CD4-positive, alpha-beta T cell (primary cell): ENCODE data around the gene DLL3. TPM values are rescaled to one million over a fixed set of nuclear protein-coding genes. Genes with fewer than 3 reads are reported as not detected.
A peak's percentile ranks its signal among the peaks of the same experiment; 100 is the strongest.

Experiments used
- ATAC-seq: fragments of 200-7000 bp; cut with Tn5 transposase; one replicate; pipeline ENCODE4 v1.10.0; 2022; ENCODE audit warnings: mild to moderate bottlenecking; ENCODE audit not compliant: poor library complexity
- CTCF ChIA-PET: fragments of 350-600 bp; sonication (Branson Sonifier 250); formaldehyde crosslinking; loops from one replicate; lab custom pipeline; 2021; ENCODE audit warnings: antibody characterized with exemption, inconsistent platforms; lab: Charles Lee
- POLR2A ChIA-PET: fragments of 350-600 bp; sonication (Branson Sonifier 250); formaldehyde crosslinking; loops from one replicate; lab custom pipeline; 2021; ENCODE audit warnings: antibody characterized with exemption, inconsistent platforms; lab: Charles Lee
- DNase-seq, 14 experiments: peaks; one replicate each; pipeline ENCODE4 v3.0.0-alpha.2; 2013 to 2020; ENCODE audit warnings: mixed read lengths in 2 of 14
- H3K27ac ChIP-seq, 2 donors: one replicate each; pipeline versions ENCODE4 v1.5.1 to v1.7.0; 2013; ENCODE audit warnings: low read length in 2 of 2, low read depth in 1 of 2, mild to moderate bottlenecking in 1 of 2
- H3K27me3 ChIP-seq, 2 experiments: 1 replicate in 1 of 2; 2 replicates in 1 of 2; pipeline versions ENCODE4 v1.6.1 to v1.7.0; 2013; ENCODE audit warnings: low read length in 2 of 2, control low read depth in 1 of 2, mild to moderate bottlenecking in 1 of 2, moderate library complexity in 1 of 2; ENCODE audit not compliant: insufficient read depth in 2 of 2, control insufficient read depth in 1 of 2
- H3K36me3 ChIP-seq: one replicate; pipeline ENCODE4 v1.6.1; 2013; ENCODE audit warnings: low read length, control low read depth; ENCODE audit not compliant: insufficient read depth
- H3K4me1 ChIP-seq: one replicate; pipeline ENCODE4 v1.6.1; 2013; ENCODE audit warnings: low read length, control low read depth; ENCODE audit not compliant: insufficient read depth
- H3K4me3 ChIP-seq: one replicate; pipeline ENCODE4 v1.5.1; 2013; ENCODE audit warnings: mild to moderate bottlenecking, low read length, moderate library complexity
- H3K9me3 ChIP-seq, 2 experiments: 1 replicate in 1 of 2; 2 replicates in 1 of 2; pipeline versions ENCODE4 v1.6.1 to v1.7.0; 2013; ENCODE audit warnings: low read length in 2 of 2, mild to moderate bottlenecking in 2 of 2, control low read depth in 1 of 2, moderate library complexity in 1 of 2; ENCODE audit not compliant: control insufficient read depth in 1 of 2, insufficient read depth in 1 of 2
- H3K27ac Mint-ChIP-seq: one replicate; pipeline ENCODE4 v1.8.0; 2020; ENCODE audit warnings: mixed read lengths
- H3K27me3 Mint-ChIP-seq: one replicate; pipeline ENCODE4 v1.8.0; 2021; ENCODE audit warnings: mixed read lengths
- H3K36me3 Mint-ChIP-seq: one replicate; pipeline ENCODE4 v1.8.0; 2021; ENCODE audit warnings: low read depth, mixed read lengths
- H3K4me1 Mint-ChIP-seq: one replicate; pipeline ENCODE4 v1.8.0; 2021; ENCODE audit warnings: low read depth, mixed read lengths
- H3K4me3 Mint-ChIP-seq: one replicate; pipeline ENCODE4 v1.8.0; 2020; ENCODE audit warnings: mild to moderate bottlenecking, mixed read lengths
- H3K9me3 Mint-ChIP-seq: one replicate; pipeline ENCODE4 v1.8.0; 2020; ENCODE audit warnings: mixed read lengths
- intact Hi-C, 2 experiments: fragments of 100-400 bp; cut with DNase I in 1 of 2; cut with micrococcal nuclease in 1 of 2; formaldehyde crosslinking; loops; one replicate each; pipeline versions ENCODE4 v1.15.1 to v1.9.0; 2023 to 2025; cut with DNase I, micrococcal nuclease
- total RNA-seq, 174 experiments: library from RNA in 2 of 174; stranded (reverse) in 2 of 174; gene quantifications; one replicate each; pipeline ENCODE4 v1.2.3 and lab custom pipeline; 2021 to 2026
- TF ChIP-seq, protein P1 (sequence below): fragments of 200-600 bp; IDR thresholded peaks from one replicate; pipeline ENCODE4 v1.8.0; 2022; ENCODE audit warnings: antibody characterized with exemption, mild to moderate bottlenecking

DLL3 gene
- total RNA-seq, 2 experiments from 2014 or later = not detected

DNA sequence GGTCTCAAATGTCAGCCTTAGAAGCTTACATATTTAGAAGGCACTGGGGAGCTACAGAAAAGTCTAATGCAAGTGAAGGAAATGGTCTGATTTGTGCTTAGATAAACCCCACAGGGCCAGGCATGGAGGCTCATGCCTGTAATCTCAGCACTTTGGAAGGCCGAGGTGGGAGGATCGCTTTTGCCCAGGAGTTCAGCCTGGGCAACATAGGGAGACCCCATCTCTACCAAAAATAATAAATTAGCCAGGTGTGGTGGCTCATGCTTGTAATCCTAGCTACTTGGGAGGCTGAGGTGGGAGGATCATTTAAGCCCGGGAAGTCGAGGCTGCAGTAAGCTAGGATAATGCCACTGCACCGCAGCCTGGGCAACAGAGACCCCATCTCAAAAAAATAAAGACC, 2.7 kb upstream of the DLL3 start:
- no peaks in the 10 kb centered on the region for H3K9me3 Mint-ChIP-seq
- peaks cover 0 to 8% of the 10 kb centered on the region in 2 experiments for H3K9me3 ChIP-seq
- peaks cover 9% of the 10 kb centered on the region for H3K36me3 Mint-ChIP-seq
- CTCF ChIA-PET = no interaction called here
- no peak for ATAC-seq
- TF ChIP-seq, protein P1, sequence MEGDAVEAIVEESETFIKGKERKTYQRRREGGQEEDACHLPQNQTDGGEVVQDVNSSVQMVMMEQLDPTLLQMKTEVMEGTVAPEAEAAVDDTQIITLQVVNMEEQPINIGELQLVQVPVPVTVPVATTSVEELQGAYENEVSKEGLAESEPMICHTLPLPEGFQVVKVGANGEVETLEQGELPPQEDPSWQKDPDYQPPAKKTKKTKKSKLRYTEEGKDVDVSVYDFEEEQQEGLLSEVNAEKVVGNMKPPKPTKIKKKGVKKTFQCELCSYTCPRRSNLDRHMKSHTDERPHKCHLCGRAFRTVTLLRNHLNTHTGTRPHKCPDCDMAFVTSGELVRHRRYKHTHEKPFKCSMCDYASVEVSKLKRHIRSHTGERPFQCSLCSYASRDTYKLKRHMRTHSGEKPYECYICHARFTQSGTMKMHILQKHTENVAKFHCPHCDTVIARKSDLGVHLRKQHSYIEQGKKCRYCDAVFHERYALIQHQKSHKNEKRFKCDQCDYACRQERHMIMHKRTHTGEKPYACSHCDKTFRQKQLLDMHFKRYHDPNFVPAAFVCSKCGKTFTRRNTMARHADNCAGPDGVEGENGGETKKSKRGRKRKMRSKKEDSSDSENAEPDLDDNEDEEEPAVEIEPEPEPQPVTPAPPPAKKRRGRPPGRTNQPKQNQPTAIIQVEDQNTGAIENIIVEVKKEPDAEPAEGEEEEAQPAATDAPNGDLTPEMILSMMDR = no peak
- no peak for DNase-seq
- peaks cover 16% of the 10 kb centered on the region for H3K4me1 Mint-ChIP-seq
- H3K27ac Mint-ChIP-seq = no peak overlapping the region
- no peak overlapping the region for H3K4me3 ChIP-seq
- H3K27ac ChIP-seq = no peak overlapping the region
- H3K36me3 ChIP-seq = peaks cover 4% of the 10 kb centered on the region
- H3K27me3 ChIP-seq = peaks cover 30 to 33% of the 10 kb centered on the region in 2 experiments
- peaks cover 37% of the 10 kb centered on the region for H3K27me3 Mint-ChIP-seq
- intact Hi-C loops = no loop called here
- POLR2A ChIA-PET = interaction anchor here (1.3 kb wide), 1 partner anchor 16 kb away, joined by 4 read pairs; the partner anchor contains the start of gene TIMM50
- no peak overlapping the region for H3K4me3 Mint-ChIP-seq
- peaks cover 20% of the 10 kb centered on the region for H3K4me1 ChIP-seq

DNA sequence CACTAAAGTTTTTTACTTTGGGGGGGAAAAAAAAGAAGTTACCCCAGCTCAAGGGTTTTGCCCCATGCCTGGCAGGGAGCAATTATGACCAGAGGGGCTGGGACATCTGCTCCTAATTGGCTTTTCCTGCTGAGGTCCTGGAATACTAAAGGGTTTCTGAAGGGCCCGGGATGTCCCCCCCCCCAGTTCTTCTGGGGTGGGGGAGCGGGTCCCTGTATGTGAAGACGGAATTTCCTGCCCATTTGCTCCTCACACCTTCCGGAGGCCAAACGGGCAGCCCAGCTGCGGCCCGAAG, 1.1 kb upstream of the DLL3 start:
- POLR2A ChIA-PET = interaction anchor here (0.8 to 1.1 kb wide), 2 partner anchors 17 kb away, joined by 3 to 5 read pairs; partner anchors contain the start of gene TIMM50
- ATAC-seq (no peak), DNase-seq (no peak)
- H3K36me3 Mint-ChIP-seq = peaks cover 4% of the 10 kb centered on the region
- CTCF ChIA-PET = interaction anchor here (1.0 to 1.8 kb wide), 3 partner anchors 24 to 174 kb away, joined by 4 to 8 read pairs (median 4); partner anchors contain the start of gene EID2B
- H3K4me3 ChIP-seq = no peak overlapping the region
- H3K27ac Mint-ChIP-seq = no peak overlapping the region
- intact Hi-C loops = no loop called here
- H3K27ac ChIP-seq = no peak overlapping the region
- H3K4me3 Mint-ChIP-seq = no peak overlapping the region
- H3K4me1 ChIP-seq = peaks cover 24% of the 10 kb centered on the region
- TF ChIP-seq, protein P1 = peak; percentile 21
- H3K4me1 Mint-ChIP-seq = peaks cover 16% of the 10 kb centered on the region
- peaks cover 30 to 45% of the 10 kb centered on the region in 2 experiments for H3K27me3 ChIP-seq
- no peaks in the 10 kb centered on the region for H3K9me3 Mint-ChIP-seq
- H3K9me3 ChIP-seq = peaks cover 0 to 14% of the 10 kb centered on the region in 2 experiments
- peaks cover 44% of the 10 kb centered on the region for H3K27me3 Mint-ChIP-seq
- H3K36me3 ChIP-seq = no peaks in the 10 kb centered on the region

DNA sequence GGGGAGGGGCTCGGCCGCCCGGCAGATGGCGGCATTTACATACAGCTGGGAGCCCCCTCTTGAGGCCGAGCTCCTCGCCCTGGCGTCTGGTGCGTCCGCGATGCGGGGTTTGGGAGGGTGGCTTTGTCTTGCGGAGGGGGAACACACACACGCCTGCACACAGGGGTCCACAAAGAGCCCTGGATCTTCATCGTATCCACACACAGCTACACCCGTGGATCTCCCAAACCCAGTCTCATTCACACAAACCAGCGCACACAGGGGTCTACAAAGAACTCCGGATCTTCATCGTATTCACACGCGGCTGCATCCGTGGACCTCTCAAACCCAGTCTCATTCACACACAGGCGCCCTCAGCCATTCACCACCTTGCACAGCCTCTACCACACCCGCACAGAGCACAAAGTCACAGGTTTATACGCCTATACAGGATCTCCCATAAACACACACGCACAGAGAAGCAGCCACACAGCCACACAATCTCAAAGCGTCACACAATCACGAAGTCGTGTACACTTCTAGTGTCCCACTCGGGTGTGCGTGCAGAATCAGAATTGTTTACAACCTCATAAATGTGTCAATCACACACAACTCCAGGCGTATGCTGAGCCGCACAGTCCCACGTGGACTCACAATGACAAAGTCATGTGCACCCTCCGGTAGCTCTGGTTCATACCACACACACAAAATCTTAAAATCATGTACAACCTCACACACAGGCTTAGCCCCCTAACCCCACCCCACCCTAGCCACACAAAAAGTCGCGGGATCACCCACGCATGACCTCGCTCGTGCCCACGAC, 550 bp upstream of the DLL3 start:
- CTCF ChIA-PET = interaction anchor here (1.0 to 1.8 kb wide), 3 partner anchors 24 to 174 kb away, joined by 4 to 8 read pairs (median 4); partner anchors contain the start of gene EID2B
- Mint-ChIP-seq H3K36me3 (no peaks in the 10 kb centered on the region), H3K27me3 (peaks cover 48% of the 10 kb centered on the region)

More for the DNA sequence above, 550 bp upstream of the DLL3 start:
- Histone ChIP-seq H3K4me3 (peak overlapping the region; percentile 10), H3K27me3 (peaks cover 30 to 47% of the 10 kb centered on the region in 2 experiments), H3K36me3 (no peaks in the 10 kb centered on the region), H3K9me3 (peaks cover 0 to 15% of the 10 kb centered on the region in 2 experiments), H3K4me1 (peaks cover 28% of the 10 kb centered on the region), H3K27ac (no peak overlapping the region)
- no peaks in the 10 kb centered on the region for H3K9me3 Mint-ChIP-seq
- intact Hi-C loops = no loop called here
- DNase-seq = peak in 3 of 14 experiments; percentile 43 to 57 (median 47)
- peak overlapping the region; percentile 31 for H3K4me3 Mint-ChIP-seq
- TF ChIP-seq, protein P1 = peak; percentile 3
- peak; percentile 45 for ATAC-seq
- peaks cover 19% of the 10 kb centered on the region for H3K4me1 Mint-ChIP-seq
- POLR2A ChIA-PET = interaction anchor here (0.8 to 1.1 kb wide), 2 partner anchors 16 to 18 kb away, joined by 3 to 5 read pairs; partner anchors contain the start of gene TIMM50
- H3K27ac Mint-ChIP-seq = no peak overlapping the region
